AG08396 (cell line): Measurements from ENCODE around the gene MYH10.
A peak's percentile ranks its signal among the peaks of the same experiment; 100 is the strongest.

Experiments used
- DNase-seq: peaks from one replicate; pipeline ENCODE4 v3.0.0; 2012; ENCODE audit warnings: low spot score, mixed read lengths

Gene MYH10

DNA sequence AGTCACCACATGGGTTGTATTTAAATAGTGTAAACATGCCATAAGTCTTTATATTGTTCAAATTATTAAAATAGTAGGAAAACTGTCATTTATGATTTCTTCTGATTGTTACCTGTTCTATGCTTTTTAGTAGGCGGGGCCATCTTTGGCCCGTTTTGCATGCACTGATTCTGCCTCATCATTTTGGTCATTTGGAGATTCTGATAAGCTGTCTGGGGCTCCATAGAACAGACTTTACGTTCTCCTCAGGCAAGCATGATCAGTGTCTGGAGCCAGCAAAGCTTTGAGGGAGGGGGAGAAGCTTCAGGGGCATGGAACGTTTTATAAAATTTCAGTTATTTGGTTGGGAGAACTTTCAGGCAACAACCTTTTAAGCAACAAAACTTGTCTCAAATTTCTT is 186.0 kb downstream of the MYH10 start:
- DNase-seq, result no peak

DNA sequence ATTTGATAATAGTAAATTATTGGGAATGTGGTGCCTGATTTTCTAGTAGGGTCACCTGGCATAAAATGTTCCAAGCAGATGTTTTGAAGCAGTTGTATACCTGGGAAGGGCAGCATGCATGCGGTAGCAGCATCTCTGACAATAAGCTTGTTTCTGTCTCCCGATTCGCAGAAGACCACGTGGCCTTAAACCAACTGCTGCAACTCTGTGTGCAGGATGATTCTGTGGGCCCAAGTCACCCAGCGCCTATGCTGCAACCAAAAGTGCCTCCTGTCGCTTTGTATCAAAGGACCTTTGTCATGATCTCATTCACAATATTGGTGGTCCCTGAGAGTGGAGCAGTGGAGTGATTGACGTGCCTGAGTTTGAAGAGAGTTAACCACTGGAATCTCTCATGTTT is 186.8 kb downstream of the MYH10 start:
- no peak for DNase-seq

DNA sequence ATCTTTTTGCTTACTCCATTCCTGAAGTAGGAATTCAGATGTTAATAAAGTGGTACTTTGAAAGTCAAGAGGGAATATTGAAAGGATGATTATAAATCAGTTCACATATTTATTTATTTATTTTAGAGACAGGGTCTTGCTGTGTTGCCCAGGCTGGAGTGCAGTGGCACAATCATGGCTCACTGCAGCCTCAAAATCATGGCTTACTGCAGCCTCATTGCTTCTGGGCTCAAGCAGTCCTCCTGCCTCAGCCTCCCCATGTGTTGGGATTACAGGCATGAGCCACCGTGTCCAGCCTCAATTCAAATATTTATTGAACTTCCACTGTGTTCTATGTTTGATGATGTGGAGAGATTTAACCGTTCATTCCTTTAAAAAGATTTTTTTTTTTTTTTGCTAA is 188.2 kb downstream of the MYH10 start:
- DNase-seq, result no peak

DNA sequence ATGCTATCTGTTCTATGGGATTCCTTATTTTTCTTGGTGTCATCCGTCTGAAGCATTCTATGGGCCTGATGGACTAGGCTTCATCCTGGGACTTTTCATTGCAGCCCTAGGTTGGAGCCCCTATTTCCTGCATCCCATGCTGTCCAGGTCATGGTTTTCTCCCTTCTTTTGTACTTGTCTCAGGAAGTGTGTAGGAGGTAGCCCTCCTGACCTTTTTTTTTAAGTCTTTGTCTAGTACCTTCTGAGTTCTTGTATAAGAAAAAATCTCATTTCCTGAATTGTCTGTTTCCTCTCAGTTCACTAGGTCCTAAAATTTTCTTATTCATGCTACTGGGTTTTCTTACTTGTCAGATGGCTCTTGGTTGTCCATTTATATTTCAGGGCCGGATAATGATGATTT is 188.8 kb downstream of the MYH10 start:
- DNase-seq, result no peak

DNA sequence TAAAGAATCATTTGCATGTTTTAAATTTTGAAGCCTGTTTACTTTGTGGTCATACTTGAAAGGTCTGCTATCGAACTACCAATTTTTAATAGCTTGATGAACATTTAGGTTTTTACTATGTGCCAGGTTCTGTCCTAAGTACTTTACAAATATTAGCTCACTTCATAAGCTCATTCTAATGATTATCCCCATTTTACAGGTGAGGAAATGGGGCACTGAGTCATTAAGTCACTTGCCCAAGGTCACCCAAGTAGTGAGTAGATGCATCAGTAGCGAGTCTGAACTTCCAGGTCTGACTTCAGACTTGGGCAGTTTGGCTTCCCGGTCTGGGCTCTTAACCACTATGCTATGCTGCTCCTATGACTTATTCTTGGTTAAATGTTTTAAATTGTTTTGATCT is 190.8 kb downstream of the MYH10 start:
- no peak for DNase-seq

DNA sequence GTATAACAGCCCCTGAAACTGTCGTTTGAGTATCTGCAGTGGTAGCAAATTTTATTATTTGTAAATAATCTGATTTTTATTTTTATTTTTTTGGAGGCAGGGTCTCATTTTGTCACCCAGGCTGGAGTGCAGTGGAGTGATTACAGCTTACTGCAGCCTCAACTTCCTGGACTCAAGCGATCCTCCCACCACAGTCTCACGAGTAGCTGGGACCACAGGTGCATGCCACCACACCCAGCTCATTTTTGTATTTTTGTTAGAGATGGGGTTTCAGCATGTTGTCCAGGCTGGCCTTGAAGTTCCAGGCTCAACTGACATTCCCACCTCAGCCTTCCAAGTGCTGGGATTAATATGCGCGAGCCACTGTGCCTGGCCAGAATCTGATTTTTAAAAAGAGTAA is 192.1 kb downstream of the MYH10 start:
- DNase-seq, result no peak

DNA sequence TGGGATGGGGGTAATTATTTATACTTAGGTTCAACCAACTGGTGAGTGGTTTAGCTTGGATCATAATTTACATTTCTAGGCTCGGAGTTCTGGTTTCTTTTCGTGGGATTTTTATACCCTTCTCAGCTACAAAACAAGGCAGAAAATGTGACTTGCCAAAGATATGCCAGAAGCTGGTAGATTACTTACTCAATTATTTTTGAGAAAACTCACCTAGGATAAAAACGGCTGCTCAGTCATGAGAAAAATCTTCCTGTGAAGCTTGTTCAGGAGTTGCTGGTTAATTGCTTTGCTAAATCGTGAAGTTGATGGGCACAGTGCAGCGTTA is 193.7 kb downstream of the MYH10 start:
- DNase-seq, result peak; percentile 12

DNA sequence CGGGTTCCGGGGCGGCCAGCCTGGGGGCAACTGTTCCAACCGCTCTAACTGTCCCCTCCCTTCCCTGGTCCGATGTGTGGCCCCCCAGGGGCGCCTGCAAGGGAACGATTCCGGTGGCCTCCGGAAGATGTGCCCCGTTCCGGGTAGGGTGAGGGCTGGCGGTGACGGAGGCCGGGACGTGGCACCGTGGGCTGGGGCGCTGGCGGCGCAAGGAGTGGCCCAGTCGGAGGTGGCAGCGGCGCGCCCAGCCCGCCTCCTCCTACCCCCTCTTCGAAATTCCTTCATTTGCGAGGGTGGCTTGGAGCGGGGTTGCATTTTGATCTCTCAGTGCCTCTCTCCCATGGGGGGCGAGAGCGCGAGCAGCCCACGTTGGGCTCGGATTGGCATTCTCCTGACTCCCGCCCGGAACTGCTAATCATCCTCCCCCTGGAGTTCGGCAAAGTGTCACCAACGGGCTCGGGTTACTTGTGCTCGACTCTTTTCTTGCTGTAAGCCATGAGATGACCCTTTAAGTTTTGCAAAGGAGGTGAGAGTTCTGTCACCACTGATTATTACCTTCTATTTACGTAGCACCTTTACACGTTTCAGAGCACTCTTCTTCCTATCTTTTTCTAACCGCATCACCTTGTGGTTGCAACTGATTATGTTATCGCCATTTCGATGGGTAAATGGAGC is 194.2 kb downstream of the MYH10 start:
- DNase-seq, result peak; percentile 73

DNA sequence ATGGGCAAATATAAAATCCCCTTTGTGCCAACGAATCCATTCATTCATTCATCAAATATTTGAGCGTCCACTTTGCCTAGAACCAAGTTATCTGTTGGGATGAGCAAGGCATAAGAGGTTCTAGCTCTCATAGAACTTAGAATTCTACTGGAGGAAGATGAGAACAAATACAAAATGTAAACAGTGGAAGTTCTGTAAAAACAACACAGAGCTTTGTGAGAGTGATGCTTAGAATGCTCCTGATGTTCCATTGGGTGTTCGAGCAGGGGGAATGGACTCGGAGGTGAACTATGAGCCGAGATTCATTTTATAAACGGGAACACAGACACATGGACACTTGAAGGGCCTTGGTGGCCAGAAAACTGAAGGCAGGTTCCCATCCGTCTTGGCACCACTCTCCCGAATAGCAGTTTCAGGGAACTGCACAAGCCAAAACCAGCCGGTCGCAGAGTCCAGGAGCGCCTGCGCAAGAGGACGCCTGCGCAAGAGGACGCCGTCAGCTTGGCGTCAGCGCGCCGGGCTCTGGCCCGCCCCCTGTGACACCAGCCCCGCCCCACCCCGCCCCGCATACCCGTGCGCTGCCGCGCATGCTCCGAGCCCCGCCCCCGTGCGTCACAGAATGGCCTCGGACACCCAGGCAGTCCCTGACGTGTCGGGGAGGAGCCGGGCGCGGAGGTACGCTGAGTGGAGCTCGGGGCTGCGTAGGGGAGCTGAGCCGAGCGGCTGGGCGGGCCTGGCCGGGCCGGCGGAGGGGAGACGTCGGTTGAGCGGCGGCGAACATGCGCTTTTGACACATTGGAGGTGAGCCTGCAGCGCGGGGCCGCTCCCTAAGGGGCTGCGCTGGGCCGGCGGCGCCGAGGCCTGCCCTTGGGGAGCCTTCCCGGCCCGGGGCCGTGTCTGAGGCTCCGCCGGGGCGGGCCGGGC is 195.0 kb downstream of the MYH10 start, which contains the start of gene NDEL1:
NDEL1 (plus strand) TSS at position 640 of the 924 bp plus-strand sequence. CDS start 8,388 bp downstream, outside the sequence.
- peak; percentile 100 for DNase-seq

DNA sequence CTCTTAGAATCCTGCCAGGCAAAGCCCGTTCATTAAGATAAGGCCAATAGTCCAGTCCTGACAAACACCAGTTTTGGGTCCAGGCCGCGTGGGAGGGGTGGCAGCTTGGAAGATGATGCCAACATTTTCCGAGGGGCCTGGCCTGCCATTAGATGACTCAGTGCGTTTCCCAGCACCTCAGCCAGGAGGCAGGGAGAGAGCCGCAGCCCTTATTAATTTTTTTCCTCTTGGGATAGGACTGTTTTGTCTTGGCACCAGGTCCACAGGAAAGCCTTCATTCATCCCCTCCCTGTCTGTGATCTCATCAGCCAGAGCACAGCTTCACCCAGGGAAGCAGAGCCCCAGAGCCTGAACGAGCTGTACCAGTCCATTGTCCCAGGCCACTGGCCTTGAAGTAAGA is 199.6 kb downstream of the MYH10 start:
- peak; percentile 18 for DNase-seq

DNA sequence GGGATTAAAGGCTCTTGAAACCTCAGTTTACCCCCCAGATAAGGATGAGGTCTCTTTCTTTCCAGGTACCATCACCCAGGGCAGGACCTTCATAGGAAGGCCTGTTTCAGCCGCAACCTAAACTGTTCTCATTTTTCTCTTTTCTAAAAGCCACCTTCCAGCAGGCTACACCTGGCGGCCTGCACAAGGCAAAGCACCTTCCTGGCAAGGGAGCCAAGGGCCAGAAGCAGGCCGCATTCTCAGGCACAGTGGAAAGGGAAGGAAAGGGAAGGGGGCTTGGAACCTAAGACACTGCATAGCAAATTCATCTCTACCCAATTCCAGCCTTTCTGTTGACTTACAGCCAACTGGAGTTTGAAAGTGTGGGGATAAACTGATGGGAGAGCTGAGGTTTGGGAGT is 203.7 kb downstream of the MYH10 start:
- DNase-seq, result no peak

DNA sequence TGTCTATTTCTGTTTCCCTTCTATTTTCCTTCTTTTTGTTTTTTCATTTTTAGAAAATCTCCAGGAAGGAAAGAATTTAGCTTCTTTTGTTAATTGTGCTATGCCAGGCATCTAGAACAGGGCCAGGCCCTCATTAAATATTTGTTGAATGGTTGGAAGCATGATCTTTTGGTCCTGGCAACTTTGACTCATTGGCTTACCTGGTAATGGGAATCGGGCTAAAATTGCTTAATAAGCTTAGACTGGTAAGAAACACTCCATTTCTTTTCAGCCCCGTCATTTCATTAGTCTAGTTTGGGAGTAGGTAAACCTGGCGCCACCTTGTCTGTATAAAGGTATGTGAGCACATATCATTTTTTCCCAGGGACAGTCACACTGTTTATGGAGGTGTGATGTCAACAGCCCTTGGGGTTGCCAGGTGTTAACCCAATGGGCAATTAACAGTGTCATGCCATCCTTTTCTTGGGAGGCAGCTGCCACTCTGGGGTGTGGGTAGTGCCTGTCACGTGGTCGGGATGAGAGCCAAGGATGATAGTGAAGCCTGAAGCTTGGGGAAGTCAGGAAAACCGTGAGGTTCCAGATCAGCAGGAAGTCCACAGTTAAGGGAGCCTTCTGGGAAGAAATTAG is 204.3 kb downstream of the MYH10 start:
- no peak for DNase-seq
